ENCODE results near the gene SNRNP27.

SNRNP27 gene

DNA sequence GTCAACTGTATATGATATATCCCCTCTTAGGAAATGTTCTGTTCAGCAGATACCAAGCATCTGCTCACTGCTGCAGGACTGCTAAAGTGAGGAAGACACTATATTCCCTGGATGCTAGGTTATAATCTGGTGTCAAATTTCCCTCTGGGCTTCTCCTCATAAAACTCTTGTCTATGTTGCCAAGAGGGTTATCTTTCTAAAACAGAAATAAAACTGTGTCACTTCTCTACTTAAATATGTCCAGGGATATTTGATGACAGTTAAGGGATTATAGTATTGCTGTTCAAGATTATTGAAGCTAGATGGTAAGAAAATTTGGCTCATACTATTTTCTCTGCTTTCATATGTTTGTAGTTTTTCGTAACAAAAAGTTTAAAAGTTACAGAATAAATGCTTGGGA is 30.5 kb upstream of the SNRNP27 start:
- no peak for ATAC-seq
- TF ChIP-seq RARB (CRISPR knock-in tag; IDR thresholded peaks at IDR 0.05), result no peak
- TF ChIP-seq OSR1 (CRISPR knock-in tag; IDR thresholded peaks at IDR 0.05), result no peak
- TF ChIP-seq ZC3H10 (CRISPR knock-in tag; IDR thresholded peaks at IDR 0.05), result no peak
- TF ChIP-seq, protein P1, sequence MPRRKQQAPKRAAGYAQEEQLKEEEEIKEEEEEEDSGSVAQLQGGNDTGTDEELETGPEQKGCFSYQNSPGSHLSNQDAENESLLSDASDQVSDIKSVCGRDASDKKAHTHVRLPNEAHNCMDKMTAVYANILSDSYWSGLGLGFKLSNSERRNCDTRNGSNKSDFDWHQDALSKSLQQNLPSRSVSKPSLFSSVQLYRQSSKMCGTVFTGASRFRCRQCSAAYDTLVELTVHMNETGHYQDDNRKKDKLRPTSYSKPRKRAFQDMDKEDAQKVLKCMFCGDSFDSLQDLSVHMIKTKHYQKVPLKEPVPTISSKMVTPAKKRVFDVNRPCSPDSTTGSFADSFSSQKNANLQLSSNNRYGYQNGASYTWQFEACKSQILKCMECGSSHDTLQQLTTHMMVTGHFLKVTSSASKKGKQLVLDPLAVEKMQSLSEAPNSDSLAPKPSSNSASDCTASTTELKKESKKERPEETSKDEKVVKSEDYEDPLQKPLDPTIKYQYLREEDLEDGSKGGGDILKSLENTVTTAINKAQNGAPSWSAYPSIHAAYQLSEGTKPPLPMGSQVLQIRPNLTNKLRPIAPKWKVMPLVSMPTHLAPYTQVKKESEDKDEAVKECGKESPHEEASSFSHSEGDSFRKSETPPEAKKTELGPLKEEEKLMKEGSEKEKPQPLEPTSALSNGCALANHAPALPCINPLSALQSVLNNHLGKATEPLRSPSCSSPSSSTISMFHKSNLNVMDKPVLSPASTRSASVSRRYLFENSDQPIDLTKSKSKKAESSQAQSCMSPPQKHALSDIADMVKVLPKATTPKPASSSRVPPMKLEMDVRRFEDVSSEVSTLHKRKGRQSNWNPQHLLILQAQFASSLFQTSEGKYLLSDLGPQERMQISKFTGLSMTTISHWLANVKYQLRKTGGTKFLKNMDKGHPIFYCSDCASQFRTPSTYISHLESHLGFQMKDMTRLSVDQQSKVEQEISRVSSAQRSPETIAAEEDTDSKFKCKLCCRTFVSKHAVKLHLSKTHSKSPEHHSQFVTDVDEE (CRISPR knock-in tag; IDR thresholded peaks at IDR 0.05), result no peak
- TF ChIP-seq CSDC2 (CRISPR knock-in tag; IDR thresholded peaks at IDR 0.05), result no peak
- TF ChIP-seq, protein P2, sequence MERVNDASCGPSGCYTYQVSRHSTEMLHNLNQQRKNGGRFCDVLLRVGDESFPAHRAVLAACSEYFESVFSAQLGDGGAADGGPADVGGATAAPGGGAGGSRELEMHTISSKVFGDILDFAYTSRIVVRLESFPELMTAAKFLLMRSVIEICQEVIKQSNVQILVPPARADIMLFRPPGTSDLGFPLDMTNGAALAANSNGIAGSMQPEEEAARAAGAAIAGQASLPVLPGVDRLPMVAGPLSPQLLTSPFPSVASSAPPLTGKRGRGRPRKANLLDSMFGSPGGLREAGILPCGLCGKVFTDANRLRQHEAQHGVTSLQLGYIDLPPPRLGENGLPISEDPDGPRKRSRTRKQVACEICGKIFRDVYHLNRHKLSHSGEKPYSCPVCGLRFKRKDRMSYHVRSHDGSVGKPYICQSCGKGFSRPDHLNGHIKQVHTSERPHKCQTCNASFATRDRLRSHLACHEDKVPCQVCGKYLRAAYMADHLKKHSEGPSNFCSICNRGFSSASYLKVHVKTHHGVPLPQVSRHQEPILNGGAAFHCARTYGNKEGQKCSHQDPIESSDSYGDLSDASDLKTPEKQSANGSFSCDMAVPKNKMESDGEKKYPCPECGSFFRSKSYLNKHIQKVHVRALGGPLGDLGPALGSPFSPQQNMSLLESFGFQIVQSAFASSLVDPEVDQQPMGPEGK (CRISPR knock-in tag; IDR thresholded peaks at IDR 0.05; ENCODE audit: borderline replicate concordance), result no peak
- no peak for TF ChIP-seq ARNTL (CRISPR knock-in tag; IDR thresholded peaks at IDR 0.05; ENCODE audit: borderline replicate concordance, low read depth)
- no peak for TF ChIP-seq TCF4 (CRISPR knock-in tag; IDR thresholded peaks at IDR 0.05; ENCODE audit: borderline replicate concordance)
- TF ChIP-seq, protein P3, sequence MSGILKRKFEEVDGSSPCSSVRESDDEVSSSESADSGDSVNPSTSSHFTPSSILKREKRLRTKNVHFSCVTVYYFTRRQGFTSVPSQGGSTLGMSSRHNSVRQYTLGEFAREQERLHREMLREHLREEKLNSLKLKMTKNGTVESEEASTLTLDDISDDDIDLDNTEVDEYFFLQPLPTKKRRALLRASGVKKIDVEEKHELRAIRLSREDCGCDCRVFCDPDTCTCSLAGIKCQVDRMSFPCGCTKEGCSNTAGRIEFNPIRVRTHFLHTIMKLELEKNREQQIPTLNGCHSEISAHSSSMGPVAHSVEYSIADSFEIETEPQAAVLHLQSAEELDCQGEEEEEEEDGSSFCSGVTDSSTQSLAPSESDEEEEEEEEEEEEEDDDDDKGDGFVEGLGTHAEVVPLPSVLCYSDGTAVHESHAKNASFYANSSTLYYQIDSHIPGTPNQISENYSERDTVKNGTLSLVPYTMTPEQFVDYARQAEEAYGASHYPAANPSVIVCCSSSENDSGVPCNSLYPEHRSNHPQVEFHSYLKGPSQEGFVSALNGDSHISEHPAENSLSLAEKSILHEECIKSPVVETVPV (CRISPR knock-in tag; IDR thresholded peaks at IDR 0.05), result no peak
- no peak for TF ChIP-seq BACH2 (CRISPR knock-in tag; IDR thresholded peaks at IDR 0.05; ENCODE audit: borderline replicate concordance)
- TF ChIP-seq ZNF565 (CRISPR knock-in tag; conservative IDR thresholded peaks at IDR 0.05; ENCODE audit: low read depth), result no peak

DNA sequence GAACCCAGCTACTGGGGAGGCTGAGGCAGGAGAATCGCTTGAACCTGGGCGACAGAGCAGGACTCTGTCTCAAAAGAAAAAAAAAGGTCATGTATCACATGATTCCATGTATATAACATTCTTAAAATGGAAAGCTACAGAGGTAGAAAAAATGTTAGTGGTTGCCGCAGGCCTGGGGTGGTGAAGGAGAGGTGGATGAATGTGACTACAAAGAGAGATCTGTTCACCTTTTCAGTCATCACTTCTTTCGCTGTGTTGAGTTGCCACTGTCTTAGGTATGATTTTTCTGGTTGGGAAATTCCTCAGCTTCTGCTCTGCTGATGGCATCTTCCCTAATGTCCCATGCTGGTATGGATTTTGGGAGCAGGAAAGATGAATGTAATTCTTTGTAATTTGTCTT is 5.3 kb upstream of the SNRNP27 start:
- no peak for TF ChIP-seq ZNF70 (CRISPR knock-in tag; IDR thresholded peaks at IDR 0.05)
- no peak for TF ChIP-seq ZC3H10 (CRISPR knock-in tag; IDR thresholded peaks at IDR 0.05)
- TF ChIP-seq ZNF8 (CRISPR knock-in tag; IDR thresholded peaks at IDR 0.05), result no peak
- TF ChIP-seq BACH2 (CRISPR knock-in tag; IDR thresholded peaks at IDR 0.05; ENCODE audit: borderline replicate concordance), result no peak
- TF ChIP-seq TOX (CRISPR knock-in tag; IDR thresholded peaks at IDR 0.05; ENCODE audit: borderline replicate concordance), result no peak
- TF ChIP-seq ESRRG (CRISPR knock-in tag; IDR thresholded peaks at IDR 0.05), result no peak
- TF ChIP-seq, protein P4, sequence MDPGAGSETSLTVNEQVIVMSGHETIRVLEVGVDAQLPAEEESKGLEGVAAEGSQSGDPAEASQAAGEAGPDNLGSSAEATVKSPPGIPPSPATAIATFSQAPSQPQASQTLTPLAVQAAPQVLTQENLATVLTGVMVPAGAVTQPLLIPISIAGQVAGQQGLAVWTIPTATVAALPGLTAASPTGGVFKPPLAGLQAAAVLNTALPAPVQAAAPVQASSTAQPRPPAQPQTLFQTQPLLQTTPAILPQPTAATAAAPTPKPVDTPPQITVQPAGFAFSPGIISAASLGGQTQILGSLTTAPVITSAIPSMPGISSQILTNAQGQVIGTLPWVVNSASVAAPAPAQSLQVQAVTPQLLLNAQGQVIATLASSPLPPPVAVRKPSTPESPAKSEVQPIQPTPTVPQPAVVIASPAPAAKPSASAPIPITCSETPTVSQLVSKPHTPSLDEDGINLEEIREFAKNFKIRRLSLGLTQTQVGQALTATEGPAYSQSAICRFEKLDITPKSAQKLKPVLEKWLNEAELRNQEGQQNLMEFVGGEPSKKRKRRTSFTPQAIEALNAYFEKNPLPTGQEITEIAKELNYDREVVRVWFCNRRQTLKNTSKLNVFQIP (CRISPR knock-in tag; IDR thresholded peaks at IDR 0.05; ENCODE audit: borderline replicate concordance, low read depth), result no peak
- TF ChIP-seq, protein P3 (CRISPR knock-in tag; IDR thresholded peaks at IDR 0.05), result no peak
- TF ChIP-seq ZNF565 (CRISPR knock-in tag; conservative IDR thresholded peaks at IDR 0.05; ENCODE audit: low read depth), result no peak
- no peak for TF ChIP-seq ZFP3 (CRISPR knock-in tag; IDR thresholded peaks at IDR 0.05)
- TF ChIP-seq TCF4 (CRISPR knock-in tag; IDR thresholded peaks at IDR 0.05; ENCODE audit: borderline replicate concordance), result no peak
- TF ChIP-seq, protein P2 (CRISPR knock-in tag; IDR thresholded peaks at IDR 0.05; ENCODE audit: borderline replicate concordance), result no peak
- ATAC-seq, result no peak

DNA sequence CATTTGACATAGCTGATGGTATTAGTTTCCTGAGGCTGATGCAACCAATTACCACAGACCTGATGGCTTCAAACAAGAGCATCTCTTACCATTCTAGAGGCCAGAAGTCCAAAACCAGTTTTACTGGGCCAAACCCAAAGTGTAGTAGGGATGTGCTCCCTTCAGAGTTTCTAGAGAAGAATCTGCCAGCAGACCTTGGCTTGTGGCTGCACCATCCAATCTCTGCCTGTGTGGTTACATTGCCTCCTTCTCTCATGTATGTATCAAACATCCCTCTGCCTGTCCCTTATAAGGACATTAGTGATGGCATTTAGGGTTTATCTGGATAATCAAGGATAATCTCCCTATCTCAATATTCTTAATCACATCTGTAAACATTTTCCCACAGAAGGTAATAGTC is 4.5 kb upstream of the SNRNP27 start:
- ATAC-seq, result no peak
- TF ChIP-seq, protein P2 (CRISPR knock-in tag; IDR thresholded peaks at IDR 0.05; ENCODE audit: borderline replicate concordance), result no peak
- no peak for TF ChIP-seq TCF4 (CRISPR knock-in tag; IDR thresholded peaks at IDR 0.05; ENCODE audit: borderline replicate concordance)
- TF ChIP-seq, protein P4 (CRISPR knock-in tag; IDR thresholded peaks at IDR 0.05; ENCODE audit: borderline replicate concordance, low read depth), result no peak
- TF ChIP-seq, protein P3 (CRISPR knock-in tag; IDR thresholded peaks at IDR 0.05), result no peak
- no peak for TF ChIP-seq BACH2 (CRISPR knock-in tag; IDR thresholded peaks at IDR 0.05; ENCODE audit: borderline replicate concordance)
- TF ChIP-seq ZNF565 (CRISPR knock-in tag; conservative IDR thresholded peaks at IDR 0.05; ENCODE audit: low read depth), result no peak
- TF ChIP-seq ZFP3 (CRISPR knock-in tag; IDR thresholded peaks at IDR 0.05), result no peak
- TF ChIP-seq ZC3H10 (CRISPR knock-in tag; IDR thresholded peaks at IDR 0.05), result no peak
- no peak for TF ChIP-seq SNAI2 (CRISPR knock-in tag; IDR thresholded peaks at IDR 0.05)
- no peak for TF ChIP-seq CSDC2 (CRISPR knock-in tag; IDR thresholded peaks at IDR 0.05)
- TF ChIP-seq ARNTL (CRISPR knock-in tag; IDR thresholded peaks at IDR 0.05; ENCODE audit: borderline replicate concordance, low read depth), result no peak
